GM19463 (cell line): Measurements from ENCODE around the gene LDAH.
A peak's percentile ranks its signal among the peaks of the same experiment; 100 is the strongest.

ENCODE experiments used
- ATAC-seq: cut with Tn5 transposase; IDR thresholded peaks from one replicate; pipeline ENCODE4 v1.9.1; 2021; ENCODE audit warnings: mild to moderate bottlenecking, moderate library complexity; ENCODE audit not compliant: unreplicated experiment

The LDAH gene

GRCh38 chr2:20656561-20656960, 166.3 kb downstream of the LDAH start:
- no peak for ATAC-seq

GRCh38 chr2:20654535-20654813, 168.4 kb downstream of the LDAH start:
- ATAC-seq = no peak

- ATAC-seq = no peak
Observed at GRCh38 chr2:20653695-20654534, 169.0 kb downstream of the LDAH start.

GRCh38 chr2:20652673-20653575, 170.0 kb downstream of the LDAH start:
- no peak for ATAC-seq

- ATAC-seq = no peak
Observed at GRCh38 chr2:20652141-20652540, 170.8 kb downstream of the LDAH start.

GRCh38 chr2:20651731-20652099, 171.2 kb downstream of the LDAH start:
- no peak for ATAC-seq

GRCh38 chr2:20650877-20651730, 171.8 kb downstream of the LDAH start, which contains the start of gene HS1BP3:
Gene HS1BP3, minus strand, starts transcription at chr2:20651098. Its CDS starts 35 bp downstream, at chr2:20651063.
- ATAC-seq = peak; percentile 94

GRCh38 chr2:20650393-20650876, 172.5 kb downstream of the LDAH start:
- peak; percentile 8 for ATAC-seq

- no peak for ATAC-seq
Observed at GRCh38 chr2:20649976-20650375, 172.9 kb downstream of the LDAH start.

- no peak for ATAC-seq
Observed at GRCh38 chr2:20649576-20649975, 173.3 kb downstream of the LDAH start.

GRCh38 chr2:20648831-20649230, 174.1 kb downstream of the LDAH start:
- no peak for ATAC-seq

GRCh38 chr2:20648206-20648605, 174.7 kb downstream of the LDAH start:
- ATAC-seq = no peak

- ATAC-seq = no peak
Observed at GRCh38 chr2:20647738-20648137, 175.2 kb downstream of the LDAH start.

- no peak for ATAC-seq
Observed at GRCh38 chr2:20647211-20647610, 175.7 kb downstream of the LDAH start.

- no peak for ATAC-seq
Observed at GRCh38 chr2:20646446-20646845, 176.5 kb downstream of the LDAH start.

GRCh38 chr2:20645761-20646160, 177.1 kb downstream of the LDAH start:
- no peak for ATAC-seq

GRCh38 chr2:20645301-20645701, 177.6 kb downstream of the LDAH start:
- ATAC-seq = no peak

GRCh38 chr2:20643826-20644225, 179.1 kb downstream of the LDAH start:
- ATAC-seq = no peak

GRCh38 chr2:20643060-20643459, 179.8 kb downstream of the LDAH start:
- no peak for ATAC-seq

GRCh38 chr2:20642055-20642971, 180.6 kb downstream of the LDAH start:
- peak; percentile 99 for ATAC-seq
